Progenitor cell of endocrine pancreas (in vitro differentiated cells): ENCODE data around the gene CTPS1. TPM values are rescaled to one million over a fixed set of nuclear protein-coding genes. Genes with fewer than 3 reads are reported as not detected.

Source experiments
- DNase-seq: peaks from one replicate; pipeline ENCODE4 v3.0.0; 2021; ENCODE audit warnings: low spot score; ENCODE audit not compliant: unreplicated experiment
- H3K27ac Mint-ChIP-seq: 2 replicates; pipeline ENCODE4 v1.8.0; 2021; ENCODE audit warnings: mild to moderate bottlenecking, moderate library complexity, mixed read lengths
- H3K27me3 Mint-ChIP-seq: 2 replicates; pipeline ENCODE4 v1.8.0; 2021; ENCODE audit warnings: mixed read lengths
- H3K36me3 Mint-ChIP-seq: 2 replicates; pipeline ENCODE4 v1.8.0; 2022; ENCODE audit warnings: mixed read lengths; ENCODE audit not compliant: insufficient read depth
- H3K4me1 Mint-ChIP-seq: 2 replicates; pipeline ENCODE4 v1.8.0; 2021; ENCODE audit warnings: low read depth, mixed read lengths
- H3K4me3 Mint-ChIP-seq: 2 replicates; pipeline ENCODE4 v1.8.0; 2021; ENCODE audit warnings: low read depth, mild to moderate bottlenecking, moderate library complexity, mixed read lengths
- H3K9me3 Mint-ChIP-seq: 2 replicates; pipeline ENCODE4 v1.8.0; 2021; ENCODE audit warnings: low read depth, mixed read lengths
- total RNA-seq: library from RNA; stranded (reverse); gene quantifications from 2 replicates; pipeline ENCODE4 v1.2.1, GENCODE V29; 2021
- TF ChIP-seq, protein P1 (sequence below): fragments of 200-600 bp; sonication (generic); IDR thresholded peaks from one replicate; pipeline ENCODE4 v1.5.0; 2021; ENCODE audit warnings: antibody characterized with exemption, mild to moderate bottlenecking; ENCODE audit not compliant: unreplicated experiment

The CTPS1 gene
- total RNA-seq, 1 donor from 2014 or later, result 37.6 TPM

DNA sequence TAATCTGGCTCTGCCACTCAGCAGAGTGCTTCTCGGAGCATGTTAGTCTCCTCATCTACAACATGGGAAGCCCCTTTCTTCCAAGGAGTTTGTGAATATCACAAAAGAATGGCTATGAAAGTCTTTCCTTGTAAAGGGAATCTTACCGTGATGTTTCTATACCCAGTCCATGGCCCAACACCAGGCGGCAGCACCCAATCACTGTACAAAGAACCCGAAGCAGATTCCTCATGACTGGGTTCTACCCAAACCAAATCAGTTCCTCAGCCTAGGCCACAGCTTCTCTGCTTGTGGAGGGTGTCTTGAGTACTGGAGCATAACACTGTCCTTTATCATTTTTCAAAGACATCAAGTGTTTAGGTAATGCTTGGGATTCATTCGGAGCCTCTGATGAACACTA is 58.6 kb downstream of the CTPS1 start:
- no peak overlapping the region for H3K4me3 Mint-ChIP-seq
- H3K27me3 Mint-ChIP-seq, result no peaks in the 10 kb centered on the region
- no peak overlapping the region for H3K27ac Mint-ChIP-seq
- DNase-seq, result no peak
- no peaks in the 10 kb centered on the region for H3K4me1 Mint-ChIP-seq
- H3K36me3 Mint-ChIP-seq, result peaks cover 16% of the 10 kb centered on the region
- TF ChIP-seq, protein P1, sequence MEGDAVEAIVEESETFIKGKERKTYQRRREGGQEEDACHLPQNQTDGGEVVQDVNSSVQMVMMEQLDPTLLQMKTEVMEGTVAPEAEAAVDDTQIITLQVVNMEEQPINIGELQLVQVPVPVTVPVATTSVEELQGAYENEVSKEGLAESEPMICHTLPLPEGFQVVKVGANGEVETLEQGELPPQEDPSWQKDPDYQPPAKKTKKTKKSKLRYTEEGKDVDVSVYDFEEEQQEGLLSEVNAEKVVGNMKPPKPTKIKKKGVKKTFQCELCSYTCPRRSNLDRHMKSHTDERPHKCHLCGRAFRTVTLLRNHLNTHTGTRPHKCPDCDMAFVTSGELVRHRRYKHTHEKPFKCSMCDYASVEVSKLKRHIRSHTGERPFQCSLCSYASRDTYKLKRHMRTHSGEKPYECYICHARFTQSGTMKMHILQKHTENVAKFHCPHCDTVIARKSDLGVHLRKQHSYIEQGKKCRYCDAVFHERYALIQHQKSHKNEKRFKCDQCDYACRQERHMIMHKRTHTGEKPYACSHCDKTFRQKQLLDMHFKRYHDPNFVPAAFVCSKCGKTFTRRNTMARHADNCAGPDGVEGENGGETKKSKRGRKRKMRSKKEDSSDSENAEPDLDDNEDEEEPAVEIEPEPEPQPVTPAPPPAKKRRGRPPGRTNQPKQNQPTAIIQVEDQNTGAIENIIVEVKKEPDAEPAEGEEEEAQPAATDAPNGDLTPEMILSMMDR, result no peak
- H3K9me3 Mint-ChIP-seq, result no peaks in the 10 kb centered on the region

DNA sequence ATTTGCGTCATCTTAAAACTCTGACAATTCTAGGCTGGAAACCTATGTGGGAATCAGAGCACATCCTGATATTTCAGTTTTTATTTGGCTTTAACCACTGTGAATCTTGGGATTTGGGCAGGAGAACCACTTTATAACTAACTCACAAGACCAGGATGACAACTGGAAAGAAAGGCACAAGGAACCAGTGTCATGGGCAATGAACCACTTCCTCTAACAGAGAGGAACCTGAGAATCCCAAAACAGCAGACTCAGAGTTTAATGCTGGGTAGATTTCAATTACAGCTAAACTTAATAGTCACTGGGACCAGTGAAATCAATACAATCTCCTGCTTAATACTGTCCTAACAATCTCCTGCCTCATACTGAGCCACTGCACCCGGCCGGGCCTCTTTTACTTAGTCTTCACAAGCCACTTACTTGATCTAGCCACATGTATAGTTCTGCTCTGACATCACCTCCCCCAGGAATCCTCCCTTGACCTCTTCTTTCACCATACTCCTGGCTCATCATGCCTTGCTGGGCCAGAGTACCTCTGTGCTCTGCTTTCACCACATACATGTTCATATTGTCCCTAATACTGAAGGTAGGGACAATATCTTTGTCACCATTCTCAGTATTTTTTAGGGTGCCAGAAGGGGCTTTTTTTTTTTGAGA is 62.2 kb downstream of the CTPS1 start:
- Mint-ChIP-seq H3K27ac (no peak overlapping the region), H3K9me3 (no peaks in the 10 kb centered on the region)
- DNase-seq, result no peak

DNA sequence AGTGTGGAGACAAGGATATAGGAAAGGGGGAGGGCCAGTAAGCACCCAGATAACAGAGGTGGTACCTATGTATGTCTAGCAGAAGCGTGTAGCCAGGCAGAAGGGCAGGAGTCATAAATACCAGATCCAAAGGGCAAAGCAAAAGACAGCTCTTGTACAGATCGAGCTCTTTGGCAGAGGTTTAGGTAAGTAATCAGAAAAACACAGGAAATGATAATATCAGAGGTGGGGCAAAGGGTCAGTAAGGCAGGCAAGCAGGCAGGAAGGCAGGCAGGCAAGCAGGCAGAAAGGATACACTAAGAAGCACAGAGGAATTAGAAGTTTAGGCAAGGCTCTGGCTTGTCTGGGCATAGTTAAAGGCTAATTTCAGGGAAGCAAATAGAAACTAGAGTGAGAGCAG is 64.7 kb downstream of the CTPS1 start:
- Mint-ChIP-seq H3K27me3 (no peaks in the 10 kb centered on the region), H3K4me1 (no peaks in the 10 kb centered on the region), H3K9me3 (no peaks in the 10 kb centered on the region), H3K27ac (peak overlapping the region; percentile 63), H3K4me3 (no peak overlapping the region), H3K36me3 (peaks cover 29% of the 10 kb centered on the region)
- DNase-seq, result no peak
- TF ChIP-seq, protein P1, result no peak

More for the DNA sequence above, 62.2 kb downstream of the CTPS1 start:
- no peaks in the 10 kb centered on the region for H3K27me3 Mint-ChIP-seq
- H3K4me1 Mint-ChIP-seq, result no peaks in the 10 kb centered on the region
- H3K36me3 Mint-ChIP-seq, result peaks cover 20% of the 10 kb centered on the region
- no peak overlapping the region for H3K4me3 Mint-ChIP-seq
- TF ChIP-seq, protein P1, result no peak

DNA sequence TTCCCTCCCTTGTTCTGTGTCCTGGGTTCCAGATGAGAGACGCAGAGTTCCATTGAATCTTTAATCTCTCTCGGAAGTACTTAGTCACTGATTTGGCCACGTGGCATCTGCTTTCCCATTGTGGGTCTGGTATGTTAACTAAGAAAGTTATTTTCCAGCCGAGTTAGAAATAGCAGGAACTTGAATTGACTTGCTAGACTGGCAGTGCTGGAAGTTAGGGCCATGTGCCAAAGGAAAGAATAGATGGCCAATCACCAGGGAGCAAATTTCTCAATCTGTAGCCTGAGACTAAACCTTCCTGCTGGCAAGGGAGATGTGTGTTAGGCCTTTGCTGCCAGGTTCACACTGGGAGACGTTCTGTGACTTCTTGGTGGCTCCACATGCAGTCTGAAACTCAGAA is 66.2 kb downstream of the CTPS1 start:
- Mint-ChIP-seq H3K4me1 (no peaks in the 10 kb centered on the region), H3K9me3 (no peaks in the 10 kb centered on the region), H3K36me3 (peaks cover 26% of the 10 kb centered on the region), H3K4me3 (no peak overlapping the region), H3K27me3 (no peaks in the 10 kb centered on the region), H3K27ac (no peak overlapping the region)
- DNase-seq, result no peak
- TF ChIP-seq, protein P1, result no peak

DNA sequence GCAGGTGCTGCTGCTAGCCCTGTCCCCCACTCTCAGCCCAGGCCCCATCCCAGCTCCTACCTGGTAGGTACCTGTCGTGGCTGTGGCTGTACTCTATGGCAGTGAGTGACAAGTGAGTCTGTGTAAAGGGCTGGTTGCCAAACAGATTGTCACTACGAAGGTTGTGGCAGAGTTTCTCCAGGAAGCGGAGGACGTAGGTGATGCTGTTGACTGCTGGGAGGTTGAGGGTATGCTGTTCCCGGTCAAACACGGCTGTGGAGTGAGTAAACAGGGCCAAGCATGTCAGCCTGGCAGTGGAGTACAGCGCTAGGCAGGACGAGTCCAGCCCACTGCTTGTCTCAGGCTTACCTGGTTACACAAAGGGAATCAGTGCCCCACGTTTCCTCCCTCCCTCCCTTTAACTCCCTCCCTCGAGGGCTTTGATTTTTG is 66.9 kb downstream of the CTPS1 start:
- H3K9me3 Mint-ChIP-seq, result no peaks in the 10 kb centered on the region
- no peaks in the 10 kb centered on the region for H3K27me3 Mint-ChIP-seq
- DNase-seq, result no peak
- H3K27ac Mint-ChIP-seq, result no peak overlapping the region
- H3K4me3 Mint-ChIP-seq, result no peak overlapping the region
- no peaks in the 10 kb centered on the region for H3K4me1 Mint-ChIP-seq
- TF ChIP-seq, protein P1, result no peak
- H3K36me3 Mint-ChIP-seq, result peaks cover 25% of the 10 kb centered on the region
